NAMALWA (cell line): ENCODE results near the gene GSTM4.
"Not testable (repeated sequence)": the region's sequence is repeated elsewhere in the genome, so short reads cannot be mapped to it uniquely, and the experiment has no call there.

ENCODE experiments used
- DNase-seq: peaks from one replicate; pipeline ENCODE4 v3.0.0-alpha.2; 2015; ENCODE audit warnings: low spot score

The GSTM4 gene

GRCh38 chr1:109667452-109668122, 11.7 kb downstream of the GSTM4 start, which contains the start of gene GSTM2:
TSS of gene GSTM2 (plus strand) at chr1:109668057. CDS start at chr1:109668116, 59 bp downstream.
- peak; percentile 85 for DNase-seq

GRCh38 chr1:109668123-109668775, 12.3 kb downstream of the GSTM4 start:
- no peak for DNase-seq

GRCh38 chr1:109669246-109669948, 13.5 kb downstream of the GSTM4 start:
- no peak for DNase-seq

GRCh38 chr1:109669949-109670302, 14.0 kb downstream of the GSTM4 start:
- DNase-seq, result not testable (repeated sequence)

GRCh38 chr1:109671067-109671466, 15.2 kb downstream of the GSTM4 start:
- DNase-seq, result no peak

GRCh38 chr1:109673861-109674260, 18.0 kb downstream of the GSTM4 start:
- not testable (repeated sequence) for DNase-seq

GRCh38 chr1:109676683-109677381, 20.9 kb downstream of the GSTM4 start:
- not testable (repeated sequence) for DNase-seq

- DNase-seq, result no peak
These were observed 21.6 kb downstream of the GSTM4 start for GRCh38 chr1:109677459-109677858.

- DNase-seq, result not testable (repeated sequence)
These were observed 22.7 kb downstream of the GSTM4 start for GRCh38 chr1:109678637-109679036.

- DNase-seq, result not testable (repeated sequence)
These were observed 28.9 kb downstream of the GSTM4 start for GRCh38 chr1:109684777-109685176.

- DNase-seq, result not testable (repeated sequence)
These were observed 29.5 kb downstream of the GSTM4 start for GRCh38 chr1:109685399-109685798.

- not testable (repeated sequence) for DNase-seq
These were observed 30.0 kb downstream of the GSTM4 start for GRCh38 chr1:109685890-109686289.

- DNase-seq, result not testable (repeated sequence)
These were observed 31.2 kb downstream of the GSTM4 start for GRCh38 chr1:109687109-109687508.

- peak; percentile 74 for DNase-seq
These were observed 32.0 kb downstream of the GSTM4 start, which contains the start of gene GSTM1 for GRCh38 chr1:109687641-109688499. TSS of gene GSTM1 (plus strand) at chr1:109687817. CDS start at chr1:109687874, 57 bp downstream.

GRCh38 chr1:109689844-109690405, 34.0 kb downstream of the GSTM4 start:
- DNase-seq, result no peak

- no peak for DNase-seq
These were observed 35.9 kb downstream of the GSTM4 start for GRCh38 chr1:109691759-109692158.

- DNase-seq, result not testable (repeated sequence)
These were observed 38.5 kb downstream of the GSTM4 start for GRCh38 chr1:109694400-109694799.

- DNase-seq, result not testable (repeated sequence)
These were observed 39.2 kb downstream of the GSTM4 start for GRCh38 chr1:109695138-109695537.

GRCh38 chr1:109697066-109697465, 41.2 kb downstream of the GSTM4 start:
- DNase-seq, result no peak

- DNase-seq, result not testable (repeated sequence)
These were observed 42.0 kb downstream of the GSTM4 start for GRCh38 chr1:109697861-109698260.

GRCh38 chr1:109702940-109703339, 47.0 kb downstream of the GSTM4 start:
- DNase-seq, result not testable (repeated sequence)
